ENCODE measurements around the gene HSD11B2. TPM values are rescaled to one million over a fixed set of nuclear protein-coding genes. Genes with fewer than 3 reads are reported as not detected.

The HSD11B2 gene
- total RNA-seq, 1 experiment from 2014 or later = 33.4 TPM

- Mint-ChIP-seq H3K36me3 (no peaks in the 10 kb centered on the region), H3K4me1 (peaks cover 5% of the 10 kb centered on the region), H3K27me3 (ENCODE audit: low read depth) (peaks cover 57% of the 10 kb centered on the region), H3K4me3 (no peak within 1 kb of the TSS), H3K27ac (no peak within 1 kb of the TSS; the same call in 1 of the 2 replicates), H3K9me3 (no peaks in the 10 kb centered on the region)
- DNase-seq (ENCODE audit: low spot score) = no peak
- no peak for ATAC-seq
- ChIA-PET POLR2A (no interaction called here), CTCF (interaction anchor here (0.6 to 6.0 kb wide), 4 partner anchors 16 to 40 kb away, joined by 3 to 56 read pairs (median 21); no protein-coding TSS in a partner anchor)
- no peak for TF ChIP-seq NFE2L1 (CRISPR knock-in tag; IDR thresholded peaks at IDR 0.05)
- TF ChIP-seq NR2C2 (CRISPR knock-in tag; IDR thresholded peaks at IDR 0.05) = no peak
- TF ChIP-seq ZNF121 (CRISPR knock-in tag; IDR thresholded peaks at IDR 0.05) = no peak
- no peak for TF ChIP-seq HMGA2 (CRISPR knock-in tag; IDR thresholded peaks at IDR 0.05)
- TF ChIP-seq E2F4 (CRISPR knock-in tag; IDR thresholded peaks at IDR 0.05; ENCODE audit: borderline replicate concordance, low read depth) = no peak
- no peak for TF ChIP-seq ZNF423 (CRISPR knock-in tag; IDR thresholded peaks at IDR 0.05)
- no peak for TF ChIP-seq NR1H2 (CRISPR knock-in tag; IDR thresholded peaks at IDR 0.05)
Measured at GRCh38 chr16:67483150-67483549, 52.2 kb downstream of the HSD11B2 start, which contains the start of gene AGRP. TSS of gene AGRP (minus strand) at chr16:67483547. CDS start at chr16:67483398, 149 bp downstream.

DNA sequence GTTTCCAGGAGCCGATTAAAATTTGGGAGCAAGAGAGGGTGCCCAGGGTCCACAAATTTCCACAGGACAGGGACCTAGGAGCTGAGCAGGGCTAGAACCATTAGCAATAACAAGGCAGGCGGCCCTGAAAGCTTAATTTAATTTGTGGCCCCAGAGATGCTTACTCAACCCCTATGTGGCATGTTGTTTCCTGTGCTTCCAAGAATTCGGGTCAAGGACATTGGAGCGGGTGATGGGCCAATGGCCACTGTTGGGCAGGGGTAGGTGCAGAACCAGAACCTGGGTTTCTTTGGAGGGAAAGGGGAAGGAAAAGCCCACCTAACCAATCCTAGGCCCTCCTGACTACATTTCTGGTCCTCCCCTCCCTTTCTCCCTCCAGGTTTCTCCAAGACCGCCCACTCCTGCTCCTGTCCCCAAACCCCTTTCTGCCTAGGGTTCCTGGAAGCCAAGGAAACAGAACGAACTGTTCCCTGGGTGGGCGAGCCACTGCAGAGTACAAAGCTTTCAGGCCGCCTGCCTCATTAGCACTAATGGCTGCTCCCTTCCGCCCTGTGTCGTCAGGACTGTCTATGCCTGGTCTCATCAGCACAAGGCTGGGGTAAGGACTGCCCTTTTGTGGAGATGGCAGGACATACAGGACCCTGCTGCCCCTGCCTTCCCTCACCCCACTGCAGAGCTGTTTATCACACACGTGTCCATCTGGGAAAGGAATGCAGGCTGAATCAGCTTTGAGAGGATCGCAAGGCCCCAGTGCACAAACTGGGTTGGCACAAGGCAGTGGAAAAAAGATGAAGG is 53.0 kb downstream of the HSD11B2 start:
- no peak for ATAC-seq
- Mint-ChIP-seq H3K27ac (no peak overlapping the region), H3K36me3 (no peaks in the 10 kb centered on the region), H3K9me3 (no peaks in the 10 kb centered on the region), H3K27me3 (ENCODE audit: low read depth) (peaks cover 65% of the 10 kb centered on the region), H3K4me1 (peaks cover 8% of the 10 kb centered on the region), H3K4me3 (no peak overlapping the region)
- no peak for TF ChIP-seq CREB1 (CRISPR knock-in tag; IDR thresholded peaks at IDR 0.05)
- TF ChIP-seq ZNF671 (CRISPR knock-in tag; IDR thresholded peaks at IDR 0.05) = no peak
- TF ChIP-seq ZNF138 (CRISPR knock-in tag; conservative IDR thresholded peaks at IDR 0.05) = no peak
- no peak for TF ChIP-seq FOXP1 (CRISPR knock-in tag; IDR thresholded peaks at IDR 0.05; ENCODE audit: borderline replicate concordance)
- no peak for TF ChIP-seq RELA (CRISPR knock-in tag; IDR thresholded peaks at IDR 0.05; ENCODE audit: borderline replicate concordance)
- TF ChIP-seq, protein P1, sequence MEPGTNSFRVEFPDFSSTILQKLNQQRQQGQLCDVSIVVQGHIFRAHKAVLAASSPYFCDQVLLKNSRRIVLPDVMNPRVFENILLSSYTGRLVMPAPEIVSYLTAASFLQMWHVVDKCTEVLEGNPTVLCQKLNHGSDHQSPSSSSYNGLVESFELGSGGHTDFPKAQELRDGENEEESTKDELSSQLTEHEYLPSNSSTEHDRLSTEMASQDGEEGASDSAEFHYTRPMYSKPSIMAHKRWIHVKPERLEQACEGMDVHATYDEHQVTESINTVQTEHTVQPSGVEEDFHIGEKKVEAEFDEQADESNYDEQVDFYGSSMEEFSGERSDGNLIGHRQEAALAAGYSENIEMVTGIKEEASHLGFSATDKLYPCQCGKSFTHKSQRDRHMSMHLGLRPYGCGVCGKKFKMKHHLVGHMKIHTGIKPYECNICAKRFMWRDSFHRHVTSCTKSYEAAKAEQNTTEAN (CRISPR knock-in tag; IDR thresholded peaks at IDR 0.05) = no peak
- TF ChIP-seq, protein P2, sequence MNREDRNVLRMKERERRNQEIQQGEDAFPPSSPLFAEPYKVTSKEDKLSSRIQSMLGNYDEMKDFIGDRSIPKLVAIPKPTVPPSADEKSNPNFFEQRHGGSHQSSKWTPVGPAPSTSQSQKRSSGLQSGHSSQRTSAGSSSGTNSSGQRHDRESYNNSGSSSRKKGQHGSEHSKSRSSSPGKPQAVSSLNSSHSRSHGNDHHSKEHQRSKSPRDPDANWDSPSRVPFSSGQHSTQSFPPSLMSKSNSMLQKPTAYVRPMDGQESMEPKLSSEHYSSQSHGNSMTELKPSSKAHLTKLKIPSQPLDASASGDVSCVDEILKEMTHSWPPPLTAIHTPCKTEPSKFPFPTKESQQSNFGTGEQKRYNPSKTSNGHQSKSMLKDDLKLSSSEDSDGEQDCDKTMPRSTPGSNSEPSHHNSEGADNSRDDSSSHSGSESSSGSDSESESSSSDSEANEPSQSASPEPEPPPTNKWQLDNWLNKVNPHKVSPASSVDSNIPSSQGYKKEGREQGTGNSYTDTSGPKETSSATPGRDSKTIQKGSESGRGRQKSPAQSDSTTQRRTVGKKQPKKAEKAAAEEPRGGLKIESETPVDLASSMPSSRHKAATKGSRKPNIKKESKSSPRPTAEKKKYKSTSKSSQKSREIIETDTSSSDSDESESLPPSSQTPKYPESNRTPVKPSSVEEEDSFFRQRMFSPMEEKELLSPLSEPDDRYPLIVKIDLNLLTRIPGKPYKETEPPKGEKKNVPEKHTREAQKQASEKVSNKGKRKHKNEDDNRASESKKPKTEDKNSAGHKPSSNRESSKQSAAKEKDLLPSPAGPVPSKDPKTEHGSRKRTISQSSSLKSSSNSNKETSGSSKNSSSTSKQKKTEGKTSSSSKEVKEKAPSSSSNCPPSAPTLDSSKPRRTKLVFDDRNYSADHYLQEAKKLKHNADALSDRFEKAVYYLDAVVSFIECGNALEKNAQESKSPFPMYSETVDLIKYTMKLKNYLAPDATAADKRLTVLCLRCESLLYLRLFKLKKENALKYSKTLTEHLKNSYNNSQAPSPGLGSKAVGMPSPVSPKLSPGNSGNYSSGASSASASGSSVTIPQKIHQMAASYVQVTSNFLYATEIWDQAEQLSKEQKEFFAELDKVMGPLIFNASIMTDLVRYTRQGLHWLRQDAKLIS (CRISPR knock-in tag; IDR thresholded peaks at IDR 0.05; ENCODE audit: borderline replicate concordance) = no peak
- TF ChIP-seq JAZF1 (CRISPR knock-in tag; IDR thresholded peaks at IDR 0.05) = no peak
- TF ChIP-seq, protein P3, sequence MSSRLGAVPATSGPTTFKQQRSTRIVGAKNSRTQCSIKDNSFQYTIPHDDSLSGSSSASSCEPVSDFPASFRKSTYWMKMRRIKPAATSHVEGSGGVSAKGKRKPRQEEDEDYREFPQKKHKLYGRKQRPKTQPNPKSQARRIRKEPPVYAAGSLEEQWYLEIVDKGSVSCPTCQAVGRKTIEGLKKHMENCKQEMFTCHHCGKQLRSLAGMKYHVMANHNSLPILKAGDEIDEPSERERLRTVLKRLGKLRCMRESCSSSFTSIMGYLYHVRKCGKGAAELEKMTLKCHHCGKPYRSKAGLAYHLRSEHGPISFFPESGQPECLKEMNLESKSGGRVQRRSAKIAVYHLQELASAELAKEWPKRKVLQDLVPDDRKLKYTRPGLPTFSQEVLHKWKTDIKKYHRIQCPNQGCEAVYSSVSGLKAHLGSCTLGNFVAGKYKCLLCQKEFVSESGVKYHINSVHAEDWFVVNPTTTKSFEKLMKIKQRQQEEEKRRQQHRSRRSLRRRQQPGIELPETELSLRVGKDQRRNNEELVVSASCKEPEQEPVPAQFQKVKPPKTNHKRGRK (CRISPR knock-in tag; IDR thresholded peaks at IDR 0.05; ENCODE audit: borderline replicate concordance) = no peak
- TF ChIP-seq NR1H2 (CRISPR knock-in tag; IDR thresholded peaks at IDR 0.05) = no peak
- ChIA-PET POLR2A (no interaction called here), CTCF (interaction anchor here (4.0 to 6.0 kb wide), 2 partner anchors 30 to 38 kb away, joined by 15 to 56 read pairs; no protein-coding TSS in a partner anchor)
- no peak for DNase-seq (ENCODE audit: low spot score)
